WTC11 (cell line): ENCODE data around the gene SUSD1. TPM values are rescaled to one million over a fixed set of nuclear protein-coding genes. Genes with fewer than 3 reads are reported as not detected.

Experiments
- ATAC-seq: fragments of 200-7000 bp; cut with Tn5 transposase; 2 replicates; pipeline ENCODE4 v1.10.0; 2021; ENCODE audit warnings: mild to moderate bottlenecking, moderate library complexity
- CTCF ChIA-PET: fragments of 300-600 bp; sonication (Branson Sonifier 250); formaldehyde crosslinking; loops from one replicate; lab custom pipeline; 2021; ENCODE audit warnings: antibody characterized with exemption; lab: Charles Lee
- POLR2A ChIA-PET: fragments of 350-600 bp; sonication (Branson Sonifier 250); formaldehyde crosslinking; loops from one replicate; lab custom pipeline; 2021; ENCODE audit warnings: antibody characterized with exemption; lab: Charles Lee
- DNase-seq: peaks from one replicate; pipeline ENCODE4 v3.0.0; 2021; ENCODE audit warnings: low spot score
- H3K27ac Mint-ChIP-seq: 2 replicates; pipeline ENCODE4 v1.8.0; 2021; ENCODE audit warnings: mixed read lengths
- H3K27me3 Mint-ChIP-seq: 2 replicates; pipeline ENCODE4 v1.8.0; 2021; ENCODE audit warnings: low read depth, mild to moderate bottlenecking, moderate library complexity, mixed read lengths
- H3K36me3 Mint-ChIP-seq: 2 replicates; pipeline ENCODE4 v1.8.0; 2021; ENCODE audit warnings: mixed read lengths
- H3K4me1 Mint-ChIP-seq: 2 replicates; pipeline ENCODE4 v1.8.0; 2022; ENCODE audit warnings: mixed read lengths
- H3K4me3 Mint-ChIP-seq: 2 replicates; pipeline ENCODE4 v1.8.0; 2021; ENCODE audit warnings: mild to moderate bottlenecking, moderate library complexity, mixed read lengths
- H3K9me3 Mint-ChIP-seq: 2 replicates; pipeline ENCODE4 v1.8.0; 2021; ENCODE audit warnings: mixed read lengths
- AR ChIP-seq: fragments of 250-450 bp; sonication (Bioruptor Pico); IDR thresholded peaks from 2 replicates; pipeline ENCODE4 v1.9.0; 2021; ENCODE audit warnings: mild to moderate bottlenecking
- ATF1 ChIP-seq: sonication (generic); formaldehyde crosslinking; IDR thresholded peaks from 2 replicates; pipeline ENCODE4 v1.8.1; 2023; ENCODE audit warnings: mild to moderate bottlenecking, moderate library complexity, missing genetic modification reagents
- ATF3 ChIP-seq: sonication (generic); formaldehyde crosslinking; conservative IDR thresholded peaks from 2 replicates; pipeline ENCODE4 v1.8.1; 2022; ENCODE audit warnings: mild to moderate bottlenecking, missing genetic modification reagents
- ERG ChIP-seq: fragments of 250-450 bp; sonication (Bioruptor Pico); IDR thresholded peaks from 2 replicates; pipeline ENCODE4 v1.8.0; 2021; ENCODE audit warnings: mild to moderate bottlenecking
- ESRRA ChIP-seq: sonication (generic); formaldehyde crosslinking; IDR thresholded peaks from 2 replicates; pipeline ENCODE4 v1.8.1; 2022; ENCODE audit warnings: mild to moderate bottlenecking, missing genetic modification reagents, borderline replicate concordance
- FOXP1 ChIP-seq: sonication (generic); formaldehyde crosslinking; IDR thresholded peaks from 2 replicates; pipeline ENCODE4 v1.8.0; 2022; ENCODE audit warnings: missing genetic modification reagents, mild to moderate bottlenecking, moderate library complexity, borderline replicate concordance
- JAZF1 ChIP-seq: fragments of 250-450 bp; sonication (Bioruptor Pico); IDR thresholded peaks from 2 replicates; pipeline ENCODE4 v1.9.0; 2021; ENCODE audit warnings: moderate library complexity, mild to moderate bottlenecking, inconsistent platforms
- KAT7 ChIP-seq: sonication (generic); formaldehyde crosslinking; IDR thresholded peaks from 2 replicates; pipeline ENCODE4 v1.8.1; 2023; ENCODE audit warnings: missing genetic modification reagents, mild to moderate bottlenecking, borderline replicate concordance
- MAX ChIP-seq: sonication (generic); formaldehyde crosslinking; IDR thresholded peaks from 2 replicates; pipeline ENCODE4 v1.8.0; 2022; ENCODE audit warnings: mild to moderate bottlenecking, missing genetic modification reagents
- NFYB ChIP-seq: sonication (generic); formaldehyde crosslinking; conservative IDR thresholded peaks from 2 replicates; pipeline ENCODE4 v1.8.0; 2022; ENCODE audit warnings: low read depth, missing genetic modification reagents
- PRRX2 ChIP-seq: fragments of 250-450 bp; sonication (Bioruptor Pico); IDR thresholded peaks from 2 replicates; pipeline ENCODE4 v1.8.0; 2021; ENCODE audit warnings: mild to moderate bottlenecking
- RELA ChIP-seq: sonication (generic); formaldehyde crosslinking; IDR thresholded peaks from 2 replicates; pipeline ENCODE4 v1.8.1; 2022; ENCODE audit warnings: missing genetic modification reagents, mild to moderate bottlenecking, borderline replicate concordance
- TCF7 ChIP-seq: sonication (generic); formaldehyde crosslinking; IDR thresholded peaks from 2 replicates; pipeline ENCODE4 v1.8.0; 2022; ENCODE audit warnings: mild to moderate bottlenecking, low read depth, missing genetic modification reagents, moderate library complexity
- TP53 ChIP-seq: sonication (generic); formaldehyde crosslinking; IDR thresholded peaks from 2 replicates; pipeline ENCODE4 v1.8.1; 2023; ENCODE audit warnings: mild to moderate bottlenecking, missing genetic modification reagents
- ZNF416 ChIP-seq: fragments of 250-450 bp; sonication (Bioruptor Pico); IDR thresholded peaks from 2 replicates; pipeline ENCODE4 v1.9.0; 2021; ENCODE audit warnings: mild to moderate bottlenecking, inconsistent platforms
- total RNA-seq: library from RNA; stranded (reverse); gene quantifications from 3 replicates; pipeline ENCODE4 v1.2.3, GENCODE V29; 2021
- TF ChIP-seq, protein P1 (sequence below): sonication (generic); formaldehyde crosslinking; IDR thresholded peaks from 2 replicates; pipeline ENCODE4 v1.8.1; 2023; ENCODE audit warnings: mild to moderate bottlenecking, missing genetic modification reagents, borderline replicate concordance
- TF ChIP-seq, protein P2 (sequence below): sonication (generic); formaldehyde crosslinking; IDR thresholded peaks from 2 replicates; pipeline ENCODE4 v1.8.1; 2022; ENCODE audit warnings: low read depth, missing genetic modification reagents, borderline replicate concordance
- TF ChIP-seq, protein P3 (sequence below): sonication (generic); formaldehyde crosslinking; IDR thresholded peaks from 2 replicates; pipeline ENCODE4 v1.8.0; 2023; ENCODE audit warnings: missing genetic modification reagents

SUSD1 gene
- total RNA-seq, 1 experiment from 2014 or later, result 5.1 TPM

DNA sequence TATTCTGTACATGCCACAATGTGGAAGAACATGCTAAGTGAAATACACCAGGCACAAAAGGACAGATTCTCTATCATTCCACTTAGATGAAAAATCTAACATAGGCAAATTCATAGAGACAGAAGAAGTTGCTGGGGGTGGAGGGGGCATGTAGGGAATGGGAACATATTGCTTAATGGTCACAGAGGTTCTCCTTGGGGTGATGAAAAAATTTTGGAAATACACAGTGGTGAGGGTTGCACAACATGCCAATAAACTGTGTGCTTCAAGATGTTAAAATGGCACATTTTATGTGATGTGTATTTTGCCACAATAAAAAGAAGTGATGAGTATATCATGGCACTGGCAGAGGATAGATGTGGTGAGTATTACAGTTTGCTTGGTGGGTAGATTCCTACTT lies 111.9 kb downstream of the SUSD1 start (continued):
- TF ChIP-seq TCF7 (CRISPR knock-in tag) (no peak), ESRRA (CRISPR knock-in tag) (no peak), KAT7 (CRISPR knock-in tag) (no peak), JAZF1 (CRISPR knock-in tag) (no peak)

DNA sequence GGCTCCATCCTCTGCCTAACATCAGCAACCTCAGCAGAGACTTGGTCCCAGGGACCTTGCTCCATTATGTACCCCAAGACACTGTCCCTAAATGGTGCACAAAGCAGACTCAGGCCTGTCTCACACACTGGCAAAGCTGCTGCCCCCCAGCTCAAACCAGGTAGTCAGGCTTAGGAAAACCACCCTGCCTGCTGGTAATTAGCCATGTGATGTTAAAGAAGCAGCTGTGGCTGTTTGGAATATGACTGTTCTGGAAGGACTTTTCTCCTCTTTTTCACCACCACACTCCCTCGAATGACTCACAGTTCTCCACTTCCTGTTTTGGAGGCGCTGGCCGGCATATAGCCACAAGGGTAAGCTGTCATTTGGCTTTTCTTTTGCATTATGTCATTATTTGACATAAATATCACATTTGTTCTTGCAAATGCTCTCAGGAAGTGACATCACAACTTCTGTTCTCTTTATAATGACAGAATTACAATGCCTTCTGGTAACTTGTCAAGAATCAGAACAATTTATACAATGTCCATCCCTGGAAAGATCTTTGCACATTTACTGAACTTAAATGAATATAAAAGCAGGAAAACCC lies 113.9 kb downstream of the SUSD1 start:
- H3K27me3 Mint-ChIP-seq, result no peaks in the 10 kb centered on the region
- CTCF ChIA-PET, result interaction anchor here (0.9 kb wide), 1 partner anchor 37 kb away, joined by 3 read pairs; no protein-coding TSS in a partner anchor

More for the DNA sequence above, 113.9 kb downstream of the SUSD1 start:
- H3K4me1 Mint-ChIP-seq, result peaks cover 19% of the 10 kb centered on the region
- H3K36me3 Mint-ChIP-seq, result peaks cover 17% of the 10 kb centered on the region
- ATAC-seq (no peak), DNase-seq (no peak)
- H3K4me3 Mint-ChIP-seq, result no peak overlapping the region
- POLR2A ChIA-PET, result no interaction called here
- peaks cover 12% of the 10 kb centered on the region; the same call in 1 of the 2 replicates for H3K9me3 Mint-ChIP-seq
- H3K27ac Mint-ChIP-seq, result 0 out of 2 replicates have a peak overlapping the region, but pooled peaks have one; percentile 66
- TF ChIP-seq ATF1 (CRISPR knock-in tag), result no peak
- TF ChIP-seq ERG (CRISPR knock-in tag), result no peak
- no peak for TF ChIP-seq NFYB (CRISPR knock-in tag)
- no peak for TF ChIP-seq MAX
- no peak for TF ChIP-seq ATF3 (CRISPR knock-in tag)
- no peak for TF ChIP-seq JAZF1 (CRISPR knock-in tag)
- TF ChIP-seq AR, result no peak
- TF ChIP-seq TP53, result no peak
- TF ChIP-seq, protein P1, sequence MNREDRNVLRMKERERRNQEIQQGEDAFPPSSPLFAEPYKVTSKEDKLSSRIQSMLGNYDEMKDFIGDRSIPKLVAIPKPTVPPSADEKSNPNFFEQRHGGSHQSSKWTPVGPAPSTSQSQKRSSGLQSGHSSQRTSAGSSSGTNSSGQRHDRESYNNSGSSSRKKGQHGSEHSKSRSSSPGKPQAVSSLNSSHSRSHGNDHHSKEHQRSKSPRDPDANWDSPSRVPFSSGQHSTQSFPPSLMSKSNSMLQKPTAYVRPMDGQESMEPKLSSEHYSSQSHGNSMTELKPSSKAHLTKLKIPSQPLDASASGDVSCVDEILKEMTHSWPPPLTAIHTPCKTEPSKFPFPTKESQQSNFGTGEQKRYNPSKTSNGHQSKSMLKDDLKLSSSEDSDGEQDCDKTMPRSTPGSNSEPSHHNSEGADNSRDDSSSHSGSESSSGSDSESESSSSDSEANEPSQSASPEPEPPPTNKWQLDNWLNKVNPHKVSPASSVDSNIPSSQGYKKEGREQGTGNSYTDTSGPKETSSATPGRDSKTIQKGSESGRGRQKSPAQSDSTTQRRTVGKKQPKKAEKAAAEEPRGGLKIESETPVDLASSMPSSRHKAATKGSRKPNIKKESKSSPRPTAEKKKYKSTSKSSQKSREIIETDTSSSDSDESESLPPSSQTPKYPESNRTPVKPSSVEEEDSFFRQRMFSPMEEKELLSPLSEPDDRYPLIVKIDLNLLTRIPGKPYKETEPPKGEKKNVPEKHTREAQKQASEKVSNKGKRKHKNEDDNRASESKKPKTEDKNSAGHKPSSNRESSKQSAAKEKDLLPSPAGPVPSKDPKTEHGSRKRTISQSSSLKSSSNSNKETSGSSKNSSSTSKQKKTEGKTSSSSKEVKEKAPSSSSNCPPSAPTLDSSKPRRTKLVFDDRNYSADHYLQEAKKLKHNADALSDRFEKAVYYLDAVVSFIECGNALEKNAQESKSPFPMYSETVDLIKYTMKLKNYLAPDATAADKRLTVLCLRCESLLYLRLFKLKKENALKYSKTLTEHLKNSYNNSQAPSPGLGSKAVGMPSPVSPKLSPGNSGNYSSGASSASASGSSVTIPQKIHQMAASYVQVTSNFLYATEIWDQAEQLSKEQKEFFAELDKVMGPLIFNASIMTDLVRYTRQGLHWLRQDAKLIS (CRISPR knock-in tag), result no peak
- TF ChIP-seq PRRX2 (CRISPR knock-in tag), result no peak
- TF ChIP-seq FOXP1 (CRISPR knock-in tag), result no peak
- TF ChIP-seq, protein P2, sequence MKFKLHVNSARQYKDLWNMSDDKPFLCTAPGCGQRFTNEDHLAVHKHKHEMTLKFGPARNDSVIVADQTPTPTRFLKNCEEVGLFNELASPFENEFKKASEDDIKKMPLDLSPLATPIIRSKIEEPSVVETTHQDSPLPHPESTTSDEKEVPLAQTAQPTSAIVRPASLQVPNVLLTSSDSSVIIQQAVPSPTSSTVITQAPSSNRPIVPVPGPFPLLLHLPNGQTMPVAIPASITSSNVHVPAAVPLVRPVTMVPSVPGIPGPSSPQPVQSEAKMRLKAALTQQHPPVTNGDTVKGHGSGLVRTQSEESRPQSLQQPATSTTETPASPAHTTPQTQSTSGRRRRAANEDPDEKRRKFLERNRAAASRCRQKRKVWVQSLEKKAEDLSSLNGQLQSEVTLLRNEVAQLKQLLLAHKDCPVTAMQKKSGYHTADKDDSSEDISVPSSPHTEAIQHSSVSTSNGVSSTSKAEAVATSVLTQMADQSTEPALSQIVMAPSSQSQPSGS, result no peak
- no peak for TF ChIP-seq ZNF416 (CRISPR knock-in tag)
- TF ChIP-seq, protein P3, sequence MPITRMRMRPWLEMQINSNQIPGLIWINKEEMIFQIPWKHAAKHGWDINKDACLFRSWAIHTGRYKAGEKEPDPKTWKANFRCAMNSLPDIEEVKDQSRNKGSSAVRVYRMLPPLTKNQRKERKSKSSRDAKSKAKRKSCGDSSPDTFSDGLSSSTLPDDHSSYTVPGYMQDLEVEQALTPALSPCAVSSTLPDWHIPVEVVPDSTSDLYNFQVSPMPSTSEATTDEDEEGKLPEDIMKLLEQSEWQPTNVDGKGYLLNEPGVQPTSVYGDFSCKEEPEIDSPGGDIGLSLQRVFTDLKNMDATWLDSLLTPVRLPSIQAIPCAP, result no peak
- no peak for TF ChIP-seq RELA (CRISPR knock-in tag)
